RWPE2 (cell line): ENCODE results near the gene FNDC3B.
"Not testable (repeated sequence)": the region's sequence is repeated elsewhere in the genome, so short reads cannot be mapped to it uniquely, and the experiment has no call there.

Experiments used
- ATAC-seq: fragments of 200-7000 bp; cut with Tn5 transposase; 3 replicates; pipeline ENCODE4 v1.9.1; 2021; ENCODE audit warnings: low read depth
- DNase-seq: peaks from one replicate; pipeline ENCODE4 v3.0.0-alpha.2; 2020; ENCODE audit warnings: low spot score
- H3K27ac ChIP-seq: fragments of 450-650 bp; 2 replicates; pipeline ENCODE4 v1.5.1; 2017; ENCODE audit warnings: mild to moderate bottlenecking; ENCODE audit not compliant: poor library complexity, severe bottlenecking
- H3K27me3 ChIP-seq: fragments of 250-450 bp; sonication (Bioruptor Pico); 2 replicates; pipeline ENCODE4 v1.5.1; 2021; ENCODE audit warnings: mild to moderate bottlenecking, moderate library complexity; ENCODE audit not compliant: insufficient read depth, poor library complexity, severe bottlenecking
- H3K36me3 ChIP-seq: fragments of 250-450 bp; sonication (Bioruptor Pico); 2 replicates; pipeline ENCODE4 v1.5.1; 2020; ENCODE audit warnings: low read depth, mild to moderate bottlenecking, moderate library complexity
- H3K4me1 ChIP-seq: fragments of 250-450 bp; sonication (Bioruptor Pico); 2 replicates; pipeline ENCODE4 v1.5.1; 2021; ENCODE audit warnings: mild to moderate bottlenecking, moderate library complexity; ENCODE audit not compliant: insufficient read depth, poor library complexity, severe bottlenecking
- H3K4me3 ChIP-seq: fragments of 250-450 bp; sonication (Bioruptor Pico); 2 replicates; pipeline ENCODE4 v1.5.1; 2021; ENCODE audit warnings: mild to moderate bottlenecking, moderate library complexity; ENCODE audit not compliant: severe bottlenecking
- H3K9me3 ChIP-seq: fragments of 250-450 bp; sonication (Bioruptor Pico); 2 replicates; pipeline ENCODE4 v1.5.1; 2021; ENCODE audit warnings: mild to moderate bottlenecking, moderate library complexity; ENCODE audit not compliant: severe bottlenecking
- TF ChIP-seq, protein P1 (sequence below): fragments of 450-650 bp; IDR thresholded peaks from one replicate; pipeline ENCODE4 v1.5.1; 2017; ENCODE audit warnings: mild to moderate bottlenecking, moderate library complexity; ENCODE audit not compliant: poor library complexity, severe bottlenecking

FNDC3B gene

GRCh38 chr3:171996178-171996817 is 43.1 kb upstream of the FNDC3B start:
- Histone ChIP-seq H3K27me3 (no peaks in the 10 kb centered on the region), H3K4me3 (no peak overlapping the region), H3K9me3 (peaks cover 4% of the 10 kb centered on the region), H3K36me3 (no peaks in the 10 kb centered on the region), H3K4me1 (no peaks in the 10 kb centered on the region), H3K27ac (no peak overlapping the region)
- ATAC-seq (no peak), DNase-seq (no peak)
- TF ChIP-seq, protein P1, sequence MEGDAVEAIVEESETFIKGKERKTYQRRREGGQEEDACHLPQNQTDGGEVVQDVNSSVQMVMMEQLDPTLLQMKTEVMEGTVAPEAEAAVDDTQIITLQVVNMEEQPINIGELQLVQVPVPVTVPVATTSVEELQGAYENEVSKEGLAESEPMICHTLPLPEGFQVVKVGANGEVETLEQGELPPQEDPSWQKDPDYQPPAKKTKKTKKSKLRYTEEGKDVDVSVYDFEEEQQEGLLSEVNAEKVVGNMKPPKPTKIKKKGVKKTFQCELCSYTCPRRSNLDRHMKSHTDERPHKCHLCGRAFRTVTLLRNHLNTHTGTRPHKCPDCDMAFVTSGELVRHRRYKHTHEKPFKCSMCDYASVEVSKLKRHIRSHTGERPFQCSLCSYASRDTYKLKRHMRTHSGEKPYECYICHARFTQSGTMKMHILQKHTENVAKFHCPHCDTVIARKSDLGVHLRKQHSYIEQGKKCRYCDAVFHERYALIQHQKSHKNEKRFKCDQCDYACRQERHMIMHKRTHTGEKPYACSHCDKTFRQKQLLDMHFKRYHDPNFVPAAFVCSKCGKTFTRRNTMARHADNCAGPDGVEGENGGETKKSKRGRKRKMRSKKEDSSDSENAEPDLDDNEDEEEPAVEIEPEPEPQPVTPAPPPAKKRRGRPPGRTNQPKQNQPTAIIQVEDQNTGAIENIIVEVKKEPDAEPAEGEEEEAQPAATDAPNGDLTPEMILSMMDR, result no peak

GRCh38 chr3:171998731-171999130 is 40.6 kb upstream of the FNDC3B start:
- H3K9me3 ChIP-seq, H3K27me3 ChIP-seq, H3K27ac ChIP-seq, H3K4me3 ChIP-seq, DNase-seq, ATAC-seq, H3K4me1 ChIP-seq, H3K36me3 ChIP-seq: not testable (repeated sequence)

DNA sequence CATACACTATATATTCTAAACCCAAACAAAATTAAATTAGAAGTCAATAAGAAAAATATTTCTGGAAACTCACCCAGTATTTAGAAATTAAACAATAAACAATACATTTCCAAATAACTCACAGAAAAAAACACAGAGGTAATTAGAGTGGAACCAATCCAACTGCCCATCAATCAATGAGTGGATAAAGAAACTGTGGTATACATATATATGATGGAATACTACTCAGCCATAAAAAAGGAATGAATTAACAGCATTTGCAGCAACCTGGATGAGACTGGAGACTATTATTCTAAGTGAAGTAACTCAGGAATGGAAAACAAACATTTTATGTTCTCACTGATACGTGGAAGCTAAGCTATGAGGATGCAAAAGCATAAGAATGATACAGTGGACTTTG is 37.8 kb upstream of the FNDC3B start:
- H3K27me3 ChIP-seq, DNase-seq, ATAC-seq, H3K36me3 ChIP-seq, H3K9me3 ChIP-seq, H3K4me3 ChIP-seq, H3K4me1 ChIP-seq, H3K27ac ChIP-seq: not testable (repeated sequence)

- Histone ChIP-seq H3K4me1 (no peaks in the 10 kb centered on the region), H3K27me3 (no peaks in the 10 kb centered on the region), H3K4me3 (no peak overlapping the region), H3K27ac (no peak overlapping the region), H3K36me3 (no peaks in the 10 kb centered on the region), H3K9me3 (no peaks in the 10 kb centered on the region)
- ATAC-seq (no peak), DNase-seq (no peak)
- TF ChIP-seq, protein P1, result no peak
Observed at GRCh38 chr3:172002512-172003078, 36.8 kb upstream of the FNDC3B start.

DNA sequence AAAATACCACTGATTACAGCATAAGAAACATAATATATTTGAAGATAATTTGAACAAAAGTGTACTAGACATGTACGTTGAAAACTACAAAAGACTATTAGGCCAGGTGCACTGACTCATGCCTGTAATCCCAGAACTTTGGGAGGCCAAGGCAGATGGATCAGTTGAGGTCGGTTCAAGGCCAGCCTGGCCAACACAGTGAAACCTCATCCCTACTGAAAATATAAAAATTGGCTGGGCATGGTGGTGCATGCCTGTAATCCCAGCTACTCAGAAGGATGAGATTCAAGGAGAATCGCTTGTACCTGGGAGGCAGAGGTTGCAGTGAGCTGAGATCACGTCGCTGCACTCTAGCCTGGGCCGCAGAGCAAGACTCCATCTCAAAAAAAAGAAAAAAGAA is 36.2 kb upstream of the FNDC3B start:
- no peak for ATAC-seq
- DNase-seq, result no peak

More for the DNA sequence above, 36.2 kb upstream of the FNDC3B start:
- H3K4me1 ChIP-seq, result no peaks in the 10 kb centered on the region
- no peaks in the 10 kb centered on the region for H3K36me3 ChIP-seq
- TF ChIP-seq, protein P1, result no peak
- H3K27ac ChIP-seq, result no peak overlapping the region
- no peaks in the 10 kb centered on the region for H3K27me3 ChIP-seq
- no peak overlapping the region for H3K4me3 ChIP-seq
- no peaks in the 10 kb centered on the region for H3K9me3 ChIP-seq
